Stimulated activated CD8-positive, alpha-beta memory T cell treated with anti-CD3 and anti-CD28 coated beads, Interleukin-15, amount 100 ng/mL, for 4 hours (primary cell): ENCODE measurements around the gene RAP2B.
"Not testable (repeated sequence)": the region's sequence is repeated elsewhere in the genome, so short reads cannot be mapped to it uniquely, and the experiment has no call there.

Source experiments
- DNase-seq, 2 donors: peaks; one replicate each; pipeline ENCODE4 v3.0.0-alpha.2; 2020; ENCODE audit warnings: low read depth in 2 of 2

RAP2B gene

GRCh38 chr3:153193786-153194476 is 31.9 kb downstream of the RAP2B start:
- not testable (repeated sequence) for DNase-seq

GRCh38 chr3:153195349-153195879 is 33.4 kb downstream of the RAP2B start:
- DNase-seq = no peak

DNA sequence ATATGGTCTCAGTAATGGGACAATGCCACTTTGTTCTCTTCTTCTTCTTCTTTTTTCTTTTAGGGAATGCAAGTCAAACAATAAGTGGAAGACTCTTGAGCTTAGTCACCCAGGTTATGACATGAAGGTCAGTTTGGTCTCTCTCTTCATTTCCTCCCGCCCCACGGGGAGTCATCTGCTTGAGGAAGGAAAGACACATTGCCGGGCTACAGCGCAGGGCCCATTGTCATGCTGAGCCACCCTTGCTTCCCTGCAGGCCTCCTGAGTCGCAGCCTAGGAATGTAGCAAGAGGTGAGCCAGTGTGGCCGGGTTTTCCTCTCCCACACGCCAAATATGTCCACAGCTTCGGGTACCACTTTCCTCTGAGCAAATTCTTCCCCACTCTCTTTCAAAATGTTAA is 47.6 kb downstream of the RAP2B start:
- DNase-seq = no peak

DNA sequence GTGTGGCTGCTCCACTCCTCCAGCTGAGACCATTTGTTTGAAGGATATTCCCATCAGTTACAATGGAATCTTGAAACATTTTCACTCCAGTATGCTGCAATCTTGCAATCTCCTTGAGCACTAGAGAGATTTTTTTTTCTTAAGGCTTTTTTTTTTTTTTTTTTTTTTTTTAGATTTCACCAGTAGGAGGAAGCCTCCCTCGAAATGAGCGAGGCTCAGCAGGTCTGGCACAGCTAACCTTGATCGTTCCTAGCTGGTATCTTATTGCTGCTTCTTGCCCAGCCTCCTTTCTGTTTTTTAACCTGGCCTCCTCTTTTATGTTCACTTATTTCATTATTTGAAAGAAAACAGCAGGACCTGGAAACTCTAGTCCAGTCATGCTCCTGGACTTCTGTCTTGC is 48.1 kb downstream of the RAP2B start:
- DNase-seq = no peak

DNA sequence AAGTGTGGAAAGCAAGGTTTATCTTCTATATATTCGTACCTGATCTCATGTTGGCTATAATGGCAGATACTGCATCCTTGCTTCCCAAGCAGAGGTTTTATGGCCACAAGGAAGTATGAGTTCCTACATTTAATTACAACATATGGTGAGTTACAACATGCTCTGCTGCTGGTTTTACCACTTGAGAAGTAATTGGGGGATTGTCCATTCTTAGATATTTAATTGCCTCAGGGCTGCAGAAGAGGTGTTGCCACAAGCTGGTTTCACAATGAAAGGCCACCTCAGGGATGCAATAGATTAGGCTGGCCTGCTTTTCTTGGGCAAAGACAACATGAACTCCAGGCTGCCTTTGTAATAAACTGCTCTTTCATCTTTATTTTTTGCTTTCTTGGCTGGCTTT is 48.6 kb downstream of the RAP2B start:
- DNase-seq = no peak

DNA sequence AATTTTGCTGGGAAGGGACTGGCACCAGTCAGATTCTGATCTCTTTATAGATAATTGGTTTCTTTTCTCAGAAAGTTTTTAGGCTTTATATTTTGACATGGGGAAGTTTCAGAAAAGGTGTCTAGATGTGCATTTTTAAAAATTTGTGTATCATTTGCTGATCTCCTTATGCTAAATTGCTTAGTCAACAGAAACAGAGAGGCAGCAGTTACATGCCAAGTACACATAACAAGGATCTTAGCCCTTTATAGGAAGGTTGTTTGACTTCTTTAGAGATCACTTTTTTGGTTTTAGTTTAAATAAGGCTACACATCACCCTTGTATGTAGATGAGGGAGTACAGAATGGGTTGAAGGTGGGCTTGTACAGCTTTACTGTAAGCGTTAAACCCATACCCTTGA is 53.5 kb downstream of the RAP2B start:
- no peak for DNase-seq

- DNase-seq = no peak
Measured at GRCh38 chr3:153215966-153216365, 53.9 kb downstream of the RAP2B start.

GRCh38 chr3:153216928-153217327 is 54.9 kb downstream of the RAP2B start:
- no peak for DNase-seq

DNA sequence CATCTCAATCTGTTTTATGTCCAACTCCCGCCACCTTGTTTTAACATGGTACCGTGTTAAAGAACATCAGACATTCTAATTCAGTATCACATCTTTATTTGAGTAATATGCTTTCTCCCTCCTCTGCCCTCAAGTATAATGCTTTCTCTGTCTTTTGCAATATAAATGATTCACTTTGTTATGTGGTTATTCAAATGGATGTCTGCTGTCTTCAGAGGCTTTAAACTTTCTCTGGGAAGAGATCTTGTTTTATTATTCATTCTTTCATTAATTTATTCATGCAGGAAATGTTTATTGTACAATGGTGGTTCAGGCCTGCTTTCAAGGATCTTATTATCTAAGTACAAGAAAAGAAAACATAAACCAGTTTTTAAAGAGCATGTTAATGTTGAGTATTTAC is 57.1 kb downstream of the RAP2B start:
- no peak for DNase-seq
